ENCODE measurements around the gene TVP23A.

TVP23A gene

GRCh38 chr16:10849736-10850477, 31.3 kb upstream of the TVP23A start:
- Histone ChIP-seq H3K4me1 (no peaks in the 10 kb centered on the region), H3K36me3 (ENCODE audit: control insufficient read depth, insufficient read depth, low read length) (no peaks in the 10 kb centered on the region), H3K9ac (no peak overlapping the region), H3K27me3 (ENCODE audit: control insufficient read depth, insufficient read depth, low read length) (no peaks in the 10 kb centered on the region), H3K9me3 (ENCODE audit: control insufficient read depth, low read length) (no peaks in the 10 kb centered on the region), H3K4me2 (ENCODE audit: low read length) (no peak overlapping the region), H3K79me2 (no peaks in the 10 kb centered on the region), H3K4me3 (ENCODE audit: low read depth, low read length) (no peak overlapping the region), H2AFZ (no peak overlapping the region), H3K27ac (no peak overlapping the region)
- no peak for TF ChIP-seq CTCF (IDR thresholded peaks at IDR 0.05)

- no peaks in the 10 kb centered on the region for H3K9me3 ChIP-seq (ENCODE audit: control insufficient read depth, low read length)
- no peak overlapping the region for H2AFZ ChIP-seq
- no peak overlapping the region for H3K27ac ChIP-seq
- no peak for TF ChIP-seq CTCF (IDR thresholded peaks at IDR 0.05)
- H3K36me3 ChIP-seq (ENCODE audit: control insufficient read depth, insufficient read depth, low read length), result no peaks in the 10 kb centered on the region
- no peaks in the 10 kb centered on the region for H3K27me3 ChIP-seq (ENCODE audit: control insufficient read depth, insufficient read depth, low read length)
- no peaks in the 10 kb centered on the region for H3K4me1 ChIP-seq
- H3K4me3 ChIP-seq (ENCODE audit: low read depth, low read length), result no peak overlapping the region
- H3K9ac ChIP-seq, result no peak overlapping the region
- no peak overlapping the region for H3K4me2 ChIP-seq (ENCODE audit: low read length)
- H3K79me2 ChIP-seq, result no peaks in the 10 kb centered on the region
Measured at GRCh38 chr16:10847176-10847575, 28.6 kb upstream of the TVP23A start.

GRCh38 chr16:10846213-10846998, 27.8 kb upstream of the TVP23A start:
- Histone ChIP-seq H3K27me3 (ENCODE audit: control insufficient read depth, insufficient read depth, low read length) (no peaks in the 10 kb centered on the region), H3K9ac (no peak overlapping the region), H3K79me2 (no peaks in the 10 kb centered on the region), H3K4me2 (ENCODE audit: low read length) (no peak overlapping the region), H3K4me1 (no peaks in the 10 kb centered on the region), H3K27ac (no peak overlapping the region), H2AFZ (no peak overlapping the region), H3K9me3 (ENCODE audit: control insufficient read depth, low read length) (no peaks in the 10 kb centered on the region), H3K36me3 (ENCODE audit: control insufficient read depth, insufficient read depth, low read length) (no peaks in the 10 kb centered on the region), H3K4me3 (ENCODE audit: low read depth, low read length) (no peak overlapping the region)
- no peak for TF ChIP-seq CTCF (IDR thresholded peaks at IDR 0.05)

- H3K4me2 ChIP-seq (ENCODE audit: low read length), result no peak overlapping the region
- H3K9me3 ChIP-seq (ENCODE audit: control insufficient read depth, low read length), result no peaks in the 10 kb centered on the region
- H3K79me2 ChIP-seq, result no peaks in the 10 kb centered on the region
- no peak overlapping the region for H3K27ac ChIP-seq
- no peaks in the 10 kb centered on the region for H3K36me3 ChIP-seq (ENCODE audit: control insufficient read depth, insufficient read depth, low read length)
- H2AFZ ChIP-seq, result no peak overlapping the region
- H3K4me1 ChIP-seq, result no peaks in the 10 kb centered on the region
- TF ChIP-seq CTCF (IDR thresholded peaks at IDR 0.05), result no peak
- H3K9ac ChIP-seq, result no peak overlapping the region
- H3K27me3 ChIP-seq (ENCODE audit: control insufficient read depth, insufficient read depth, low read length), result no peaks in the 10 kb centered on the region
- no peak overlapping the region for H3K4me3 ChIP-seq (ENCODE audit: low read depth, low read length)
Measured at GRCh38 chr16:10840703-10841102, 22.1 kb upstream of the TVP23A start.
